Activated naive CD8-positive, alpha-beta T cell (primary cell): Measurements from ENCODE around the gene CARM1.
"Not testable (repeated sequence)": the region's sequence is repeated elsewhere in the genome, so short reads cannot be mapped to it uniquely, and the experiment has no call there.

Experiments
- H3K27ac Mint-ChIP-seq: one replicate; pipeline ENCODE4 v1.8.0; 2021; ENCODE audit warnings: mixed read lengths
- H3K27me3 Mint-ChIP-seq: one replicate; pipeline ENCODE4 v1.8.0; 2021; ENCODE audit warnings: mixed read lengths
- H3K36me3 Mint-ChIP-seq: one replicate; pipeline ENCODE4 v1.8.0; 2021; ENCODE audit warnings: mixed read lengths
- H3K4me1 Mint-ChIP-seq: one replicate; pipeline ENCODE4 v1.8.0; 2021; ENCODE audit warnings: low read depth, mixed read lengths
- H3K4me3 Mint-ChIP-seq: one replicate; pipeline ENCODE4 v1.8.0; 2021; ENCODE audit warnings: mild to moderate bottlenecking, mixed read lengths
- H3K9me3 Mint-ChIP-seq: one replicate; pipeline ENCODE4 v1.8.0; 2021; ENCODE audit warnings: low read depth, mixed read lengths

Gene CARM1

GRCh38 chr19:10946958-10947657, 75.8 kb downstream of the CARM1 start:
- Mint-ChIP-seq H3K4me3 (no peak overlapping the region), H3K9me3 (no peaks in the 10 kb centered on the region), H3K4me1 (peaks cover 4% of the 10 kb centered on the region), H3K36me3 (no peaks in the 10 kb centered on the region), H3K27ac (no peak overlapping the region), H3K27me3 (no peaks in the 10 kb centered on the region)

GRCh38 chr19:10952809-10953208, 81.5 kb downstream of the CARM1 start:
- Mint-ChIP-seq H3K4me1 (no peaks in the 10 kb centered on the region), H3K9me3 (no peaks in the 10 kb centered on the region), H3K4me3 (no peak overlapping the region), H3K36me3 (no peaks in the 10 kb centered on the region), H3K27me3 (no peaks in the 10 kb centered on the region), H3K27ac (no peak overlapping the region)

GRCh38 chr19:10959277-10959968, 88.1 kb downstream of the CARM1 start:
- H3K27me3 Mint-ChIP-seq, H3K27ac Mint-ChIP-seq, H3K36me3 Mint-ChIP-seq, H3K9me3 Mint-ChIP-seq: not testable (repeated sequence)
- Mint-ChIP-seq H3K4me3 (peak overlapping the region; percentile 89), H3K4me1 (peaks cover 29% of the 10 kb centered on the region)

- peaks cover 35% of the 10 kb centered on the region for H3K4me1 Mint-ChIP-seq
- peak within 1 kb of the TSS; percentile 86 for H3K27ac Mint-ChIP-seq
- peak within 1 kb of the TSS; percentile 90 for H3K4me3 Mint-ChIP-seq
- no peaks in the 10 kb centered on the region for H3K36me3 Mint-ChIP-seq
- H3K27me3 Mint-ChIP-seq = no peaks in the 10 kb centered on the region
- no peaks in the 10 kb centered on the region for H3K9me3 Mint-ChIP-seq
Observed at GRCh38 chr19:10960314-10961072, 89.1 kb downstream of the CARM1 start, which contains the start of gene SMARCA4. SMARCA4 (plus strand) TSS chr19:10961030; CDS start chr19:10984152, 23,122 bp downstream.

DNA sequence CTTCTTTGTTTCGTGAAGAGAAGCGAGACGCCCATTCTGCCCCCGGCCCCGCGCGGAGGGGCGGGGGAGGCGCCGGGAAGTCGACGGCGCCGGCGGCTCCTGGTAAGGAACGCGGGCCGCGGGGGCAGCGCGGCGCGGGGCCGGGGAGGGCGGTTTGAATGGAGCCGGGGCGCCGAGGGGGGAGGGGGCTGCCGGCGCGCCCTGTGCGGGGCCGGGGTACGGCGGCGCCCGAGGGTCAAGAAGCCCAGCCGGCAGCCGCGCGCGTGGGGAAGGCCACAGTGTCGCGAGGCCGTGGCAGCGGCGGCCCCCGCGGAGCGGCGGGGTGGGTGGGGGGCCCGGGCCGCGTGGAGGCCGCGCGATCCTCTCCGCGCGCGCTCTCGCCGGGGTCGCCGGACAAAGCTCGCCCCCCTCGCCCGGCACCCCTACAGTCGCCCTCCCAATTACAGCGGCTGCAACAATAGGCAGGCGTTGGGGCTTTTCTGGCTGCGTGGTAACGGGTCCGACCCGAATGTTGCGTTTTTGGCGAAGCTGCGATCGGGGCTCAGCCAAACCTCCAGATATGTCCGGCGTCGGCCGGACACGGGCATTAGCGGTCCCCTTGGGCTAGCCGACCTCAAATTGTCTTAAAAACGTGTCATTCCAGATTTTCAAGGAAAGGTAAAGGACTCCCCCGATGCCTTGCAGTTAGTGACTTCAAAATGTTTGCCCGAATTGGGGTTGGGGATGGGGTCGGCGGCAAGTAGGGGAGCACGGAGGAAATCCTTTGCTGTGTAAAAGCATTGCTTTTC, 89.9 kb downstream of the CARM1 start:
- Mint-ChIP-seq H3K9me3 (no peaks in the 10 kb centered on the region), H3K27ac (peak overlapping the region; percentile 86), H3K4me1 (peaks cover 38% of the 10 kb centered on the region), H3K4me3 (peak overlapping the region; percentile 90), H3K27me3 (no peaks in the 10 kb centered on the region), H3K36me3 (no peaks in the 10 kb centered on the region)

DNA sequence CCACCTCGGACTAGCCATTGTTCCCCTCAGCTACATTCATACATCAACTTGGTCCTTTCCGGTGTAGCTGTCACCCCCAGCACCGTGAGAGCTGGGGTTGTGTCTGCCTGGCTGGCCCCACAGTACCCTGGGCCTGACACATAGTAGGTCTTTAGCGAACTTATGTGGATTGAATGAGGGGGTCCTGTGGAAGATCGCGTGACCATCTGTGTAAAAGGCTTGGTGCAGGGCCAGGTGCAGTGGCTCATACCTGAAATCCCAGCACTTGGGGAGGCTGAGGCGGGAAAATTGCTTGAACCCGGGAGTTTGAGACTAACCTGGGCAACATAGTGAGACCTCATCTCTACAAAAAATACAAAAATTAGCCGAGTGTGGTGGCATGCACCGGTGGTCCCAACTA, 91.5 kb downstream of the CARM1 start:
- no peaks in the 10 kb centered on the region for H3K27me3 Mint-ChIP-seq
- H3K4me3 Mint-ChIP-seq = peak overlapping the region; percentile 90
- no peaks in the 10 kb centered on the region for H3K36me3 Mint-ChIP-seq
- H3K9me3 Mint-ChIP-seq = no peaks in the 10 kb centered on the region
- H3K27ac Mint-ChIP-seq = peak overlapping the region; percentile 81
- H3K4me1 Mint-ChIP-seq = peaks cover 41% of the 10 kb centered on the region

GRCh38 chr19:10963865-10964264, 92.5 kb downstream of the CARM1 start:
- peaks cover 48% of the 10 kb centered on the region for H3K4me1 Mint-ChIP-seq
- H3K9me3 Mint-ChIP-seq = no peaks in the 10 kb centered on the region
- peak overlapping the region; percentile 72 for H3K4me3 Mint-ChIP-seq
- H3K27me3 Mint-ChIP-seq = no peaks in the 10 kb centered on the region
- no peaks in the 10 kb centered on the region for H3K36me3 Mint-ChIP-seq
- peak overlapping the region; percentile 81 for H3K27ac Mint-ChIP-seq

- H3K27ac Mint-ChIP-seq = no peak overlapping the region
- H3K4me1 Mint-ChIP-seq = peaks cover 51% of the 10 kb centered on the region
- H3K36me3 Mint-ChIP-seq = no peaks in the 10 kb centered on the region
- H3K4me3 Mint-ChIP-seq = no peak overlapping the region
- H3K9me3 Mint-ChIP-seq = no peaks in the 10 kb centered on the region
- H3K27me3 Mint-ChIP-seq = no peaks in the 10 kb centered on the region
Observed at GRCh38 chr19:10964903-10965302, 93.5 kb downstream of the CARM1 start.

DNA sequence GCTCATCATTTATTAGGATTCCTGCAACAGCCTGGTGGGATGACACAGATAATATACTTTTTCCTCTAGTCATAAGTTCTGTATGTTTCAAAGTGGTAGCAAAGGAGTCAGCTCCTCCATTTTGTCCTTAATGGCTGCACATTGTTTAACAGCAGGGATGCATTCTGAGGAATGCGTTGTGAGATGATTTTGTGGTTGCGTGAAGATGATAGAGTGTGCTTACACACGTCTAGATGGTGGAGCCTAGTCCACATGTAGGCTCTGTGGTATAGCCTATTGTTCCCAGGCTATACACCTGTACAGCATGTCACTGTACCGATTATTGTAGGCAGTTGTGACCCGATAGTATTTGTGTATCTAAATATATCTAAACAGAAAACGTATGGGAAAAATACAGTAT, 94.0 kb downstream of the CARM1 start:
- H3K27me3 Mint-ChIP-seq = no peaks in the 10 kb centered on the region
- peak overlapping the region; percentile 30 for H3K4me3 Mint-ChIP-seq
- peaks cover 52% of the 10 kb centered on the region for H3K4me1 Mint-ChIP-seq
- no peaks in the 10 kb centered on the region for H3K9me3 Mint-ChIP-seq
- peak overlapping the region; percentile 68 for H3K27ac Mint-ChIP-seq
- no peaks in the 10 kb centered on the region for H3K36me3 Mint-ChIP-seq

DNA sequence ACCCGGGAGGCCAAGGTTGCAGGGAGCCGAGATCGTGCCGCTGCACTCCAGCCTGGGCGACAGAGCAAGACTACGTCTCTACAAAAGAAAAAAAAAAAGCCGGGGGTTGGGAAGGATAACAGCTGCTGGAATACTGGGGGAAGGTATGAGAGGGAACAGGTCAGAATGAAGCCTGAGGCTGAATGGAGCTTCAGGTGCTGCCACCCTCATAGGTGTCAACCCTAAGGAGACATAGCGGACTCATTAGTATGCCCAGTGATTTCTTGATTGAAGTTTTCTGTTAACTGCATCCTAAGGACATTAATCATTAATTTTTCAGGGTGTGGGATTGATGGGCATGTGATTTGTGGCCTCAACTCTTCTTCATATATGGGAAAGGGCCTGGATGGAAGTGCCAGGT, 95.5 kb downstream of the CARM1 start:
- Mint-ChIP-seq H3K4me1 (peaks cover 56% of the 10 kb centered on the region), H3K27ac (no peak overlapping the region), H3K9me3 (no peaks in the 10 kb centered on the region)

GRCh38 chr19:10968527-10969135, 97.3 kb downstream of the CARM1 start:
- Mint-ChIP-seq H3K27me3 (no peaks in the 10 kb centered on the region), H3K4me3 (no peak overlapping the region), H3K27ac (no peak overlapping the region), H3K9me3 (no peaks in the 10 kb centered on the region), H3K36me3 (no peaks in the 10 kb centered on the region), H3K4me1 (peaks cover 45% of the 10 kb centered on the region)

More for the DNA sequence above, 95.5 kb downstream of the CARM1 start:
- Mint-ChIP-seq H3K4me3 (no peak overlapping the region), H3K36me3 (no peaks in the 10 kb centered on the region), H3K27me3 (no peaks in the 10 kb centered on the region)

DNA sequence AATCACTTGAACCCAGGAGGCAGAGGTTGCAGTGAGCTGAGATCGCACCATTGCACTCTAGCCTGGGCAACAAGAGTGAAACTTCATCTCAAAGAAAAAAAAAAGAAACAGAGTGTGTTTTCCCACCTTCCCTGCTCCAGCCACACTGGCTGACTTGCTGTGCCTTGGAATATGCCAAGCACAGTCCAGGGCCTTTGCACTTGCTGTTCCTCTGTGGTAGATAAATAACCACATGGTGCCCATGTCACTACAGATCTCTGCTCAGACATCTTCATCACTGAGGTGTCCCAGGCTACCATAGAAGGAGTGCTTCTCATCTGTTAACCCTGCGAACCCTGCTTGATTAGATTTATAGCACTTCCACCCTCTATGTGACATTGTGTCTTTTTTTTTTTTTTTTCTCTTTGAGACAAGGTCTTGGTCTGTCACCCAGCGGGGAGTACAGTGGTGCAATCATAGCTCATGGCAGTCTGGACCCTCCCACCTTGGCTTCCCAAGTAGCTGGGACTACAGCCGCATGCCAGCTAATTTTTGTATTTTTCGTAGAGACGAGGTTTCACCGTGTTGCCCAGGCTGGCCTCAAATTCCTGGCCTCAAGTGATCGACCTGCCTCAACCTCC, 99.9 kb downstream of the CARM1 start:
- Mint-ChIP-seq H3K27ac (no peak overlapping the region), H3K4me1 (peaks cover 45% of the 10 kb centered on the region), H3K27me3 (no peaks in the 10 kb centered on the region)

More for the DNA sequence above, 99.9 kb downstream of the CARM1 start:
- Mint-ChIP-seq H3K9me3 (no peaks in the 10 kb centered on the region), H3K4me3 (no peak overlapping the region), H3K36me3 (no peaks in the 10 kb centered on the region)
